ENCODE measurements around the gene CROCC2. TPM values are rescaled to one million over a fixed set of nuclear protein-coding genes. Genes with fewer than 3 reads are reported as not detected.

Gene CROCC2
- total RNA-seq, 1 donor, result not detected

- Histone ChIP-seq H3K27me3 (ENCODE audit: insufficient read depth, low read length) (peaks cover 15% of the 10 kb centered on the region), H3K4me1 (ENCODE audit: insufficient read depth, low read length) (peaks cover 17% of the 10 kb centered on the region), H3K4me3 (ENCODE audit: low read length) (peak overlapping the region; percentile 33), H3K9me3 (ENCODE audit: low read depth, low read length) (peaks cover 7% of the 10 kb centered on the region)
These were observed 93.1 kb downstream of the CROCC2 start for GRCh38 chr2:240998995-240999791.

GRCh38 chr2:240999873-241000541 lies 93.9 kb downstream of the CROCC2 start:
- H3K4me1 ChIP-seq (ENCODE audit: insufficient read depth, low read length), result peaks cover 17% of the 10 kb centered on the region
- peaks cover 8% of the 10 kb centered on the region for H3K9me3 ChIP-seq (ENCODE audit: low read depth, low read length)
- H3K27me3 ChIP-seq (ENCODE audit: insufficient read depth, low read length), result peaks cover 15% of the 10 kb centered on the region
- no peak overlapping the region for H3K4me3 ChIP-seq (ENCODE audit: low read length)

DNA sequence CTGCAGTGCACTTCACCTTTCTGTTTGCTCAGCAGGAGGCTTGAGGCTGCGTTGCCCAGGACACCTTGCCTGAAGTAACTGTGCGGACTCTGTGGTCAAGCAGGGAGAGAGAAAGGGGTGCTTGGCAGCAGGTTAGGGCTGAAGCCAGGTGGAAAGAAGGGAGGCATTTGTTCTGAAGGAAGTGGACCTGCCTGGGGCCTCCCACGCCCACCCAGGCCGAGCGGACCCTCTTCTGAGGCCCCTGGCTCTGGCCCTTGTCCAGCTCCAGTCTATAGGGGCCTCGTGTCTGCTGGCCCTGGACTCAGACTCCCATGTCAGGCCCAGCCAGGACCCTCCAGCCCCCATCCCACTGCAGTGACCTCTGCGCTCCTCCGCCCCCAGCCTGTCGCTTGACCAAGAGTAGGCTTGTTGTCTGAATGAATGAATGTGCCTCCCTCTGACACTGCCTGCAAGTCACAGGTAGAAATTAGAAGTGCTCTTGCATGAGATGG lies 94.7 kb downstream of the CROCC2 start:
- Histone ChIP-seq H3K4me1 (ENCODE audit: insufficient read depth, low read length) (peaks cover 17% of the 10 kb centered on the region), H3K27me3 (ENCODE audit: insufficient read depth, low read length) (peaks cover 15% of the 10 kb centered on the region), H3K4me3 (ENCODE audit: low read length) (no peak overlapping the region), H3K9me3 (ENCODE audit: low read depth, low read length) (peaks cover 12% of the 10 kb centered on the region)

DNA sequence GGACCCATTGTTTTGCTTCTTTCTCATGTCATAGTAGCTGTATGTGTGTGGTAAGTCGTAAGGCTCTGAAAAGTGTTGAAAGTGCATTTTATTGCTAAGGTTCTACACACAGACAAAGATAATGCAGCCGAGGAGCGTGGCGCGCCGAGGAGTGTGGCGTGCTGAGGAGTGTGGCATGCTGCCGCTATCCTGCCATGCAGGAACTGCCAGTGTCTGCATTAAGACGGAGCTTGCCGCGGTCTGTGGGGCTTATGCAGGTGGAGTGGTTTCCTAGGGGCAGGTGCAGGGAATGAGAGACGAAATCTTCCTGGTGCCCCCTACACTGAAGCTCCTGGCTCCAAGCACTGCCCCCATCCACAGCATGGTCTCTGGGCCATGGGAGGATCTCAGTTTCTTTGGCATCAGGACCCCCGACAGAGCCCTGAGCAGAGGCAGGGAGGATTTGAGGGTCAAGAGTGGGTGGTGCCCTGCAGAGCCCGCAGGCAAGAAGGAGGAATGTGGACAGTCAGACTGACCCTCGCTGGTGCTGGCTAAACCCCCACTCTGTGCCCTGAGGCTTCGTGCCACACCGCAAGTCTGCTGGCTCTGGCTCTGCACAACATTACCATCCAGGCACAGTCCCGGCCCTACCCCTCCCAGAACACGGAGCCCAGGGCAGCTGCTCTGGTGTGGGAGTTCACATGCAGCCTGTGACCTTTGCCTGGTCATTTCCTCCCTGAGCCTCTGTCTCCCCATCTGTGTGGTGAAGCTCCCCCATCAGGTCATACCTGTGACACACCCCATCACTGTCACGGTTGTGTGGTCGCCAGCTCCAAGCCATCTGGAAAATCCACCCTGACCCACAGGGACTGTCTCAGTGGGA lies 95.5 kb downstream of the CROCC2 start:
- Histone ChIP-seq H3K4me3 (ENCODE audit: low read length) (no peak overlapping the region), H3K27me3 (ENCODE audit: insufficient read depth, low read length) (peaks cover 15% of the 10 kb centered on the region), H3K9me3 (ENCODE audit: low read depth, low read length) (peaks cover 12% of the 10 kb centered on the region), H3K4me1 (ENCODE audit: insufficient read depth, low read length) (peaks cover 13% of the 10 kb centered on the region)

- Histone ChIP-seq H3K27me3 (ENCODE audit: insufficient read depth, low read length) (peaks cover 14% of the 10 kb centered on the region), H3K9me3 (ENCODE audit: low read depth, low read length) (peaks cover 12% of the 10 kb centered on the region), H3K4me3 (ENCODE audit: low read length) (no peak overlapping the region), H3K4me1 (ENCODE audit: insufficient read depth, low read length) (peaks cover 8% of the 10 kb centered on the region)
These were observed 96.3 kb downstream of the CROCC2 start for GRCh38 chr2:241002275-241003046.

DNA sequence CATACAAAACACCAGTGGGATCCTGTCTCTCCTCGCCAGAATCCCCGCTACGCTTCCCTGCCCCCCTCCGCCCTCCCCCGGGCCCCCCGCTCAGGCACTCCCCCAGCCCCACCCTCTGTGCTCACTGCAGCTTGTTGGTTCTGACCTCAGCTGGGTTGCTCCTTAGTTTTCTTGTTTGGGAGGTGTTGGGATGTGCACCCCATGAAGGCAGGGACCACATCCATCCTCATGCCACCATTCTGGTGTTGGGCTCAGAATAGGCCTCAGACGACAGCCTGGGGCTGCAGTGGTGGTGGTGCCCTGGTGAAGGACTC lies 96.9 kb downstream of the CROCC2 start:
- Histone ChIP-seq H3K27me3 (ENCODE audit: insufficient read depth, low read length) (peaks cover 10% of the 10 kb centered on the region), H3K4me1 (ENCODE audit: insufficient read depth, low read length) (peaks cover 2% of the 10 kb centered on the region), H3K4me3 (ENCODE audit: low read length) (no peak overlapping the region), H3K9me3 (ENCODE audit: low read depth, low read length) (peaks cover 12% of the 10 kb centered on the region)

- Histone ChIP-seq H3K4me3 (ENCODE audit: low read length) (no peak overlapping the region), H3K27me3 (ENCODE audit: insufficient read depth, low read length) (peaks cover 10% of the 10 kb centered on the region), H3K9me3 (ENCODE audit: low read depth, low read length) (peaks cover 12% of the 10 kb centered on the region), H3K4me1 (ENCODE audit: insufficient read depth, low read length) (no peaks in the 10 kb centered on the region)
These were observed 97.2 kb downstream of the CROCC2 start for GRCh38 chr2:241003369-241003768.

DNA sequence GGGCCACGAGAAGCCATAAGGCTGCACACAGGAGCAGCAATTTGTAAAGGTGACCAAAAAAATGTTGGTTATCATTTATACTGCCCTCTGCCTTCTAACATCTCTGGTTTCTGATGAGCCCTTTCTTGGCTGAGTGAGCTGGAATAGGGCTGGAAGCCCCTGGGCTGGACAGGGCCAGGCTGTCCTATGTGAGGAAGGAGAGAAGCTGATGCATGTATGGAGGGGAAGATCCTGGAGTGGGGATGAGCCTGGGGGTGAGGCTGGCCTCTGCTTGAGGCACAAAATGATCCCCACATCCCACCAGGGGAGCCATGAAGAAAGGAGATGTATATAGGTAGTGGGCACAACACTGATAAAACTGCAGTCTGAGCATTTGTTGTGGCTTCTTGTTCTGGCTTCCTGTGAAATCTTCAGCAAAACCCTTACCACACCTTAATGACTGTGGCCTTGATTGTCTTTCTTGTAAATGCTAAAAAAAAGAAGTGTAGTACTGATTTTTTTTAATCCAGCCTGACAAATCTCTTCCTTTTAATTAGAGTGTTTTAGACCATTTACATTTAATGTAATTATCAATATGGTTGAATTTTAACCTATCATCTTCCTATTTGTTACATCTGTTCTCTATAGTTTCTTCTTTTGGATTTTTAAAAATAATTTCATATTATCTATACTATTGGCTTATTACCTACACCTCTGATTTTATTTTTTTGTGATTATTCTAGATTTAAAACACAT lies 97.9 kb downstream of the CROCC2 start:
- H3K27me3 ChIP-seq (ENCODE audit: insufficient read depth, low read length), result peaks cover 10% of the 10 kb centered on the region
- H3K9me3 ChIP-seq (ENCODE audit: low read depth, low read length), result peaks cover 12% of the 10 kb centered on the region
- no peak overlapping the region for H3K4me3 ChIP-seq (ENCODE audit: low read length)
- peaks cover 1% of the 10 kb centered on the region for H3K4me1 ChIP-seq (ENCODE audit: insufficient read depth, low read length)

GRCh38 chr2:241005569-241005968 lies 99.4 kb downstream of the CROCC2 start:
- Histone ChIP-seq H3K27me3 (ENCODE audit: insufficient read depth, low read length) (no peaks in the 10 kb centered on the region), H3K9me3 (ENCODE audit: low read depth, low read length) (peaks cover 12% of the 10 kb centered on the region), H3K4me3 (ENCODE audit: low read length) (no peak overlapping the region), H3K4me1 (ENCODE audit: insufficient read depth, low read length) (peaks cover 16% of the 10 kb centered on the region)

- peaks cover 12% of the 10 kb centered on the region for H3K9me3 ChIP-seq (ENCODE audit: low read depth, low read length)
- peaks cover 18% of the 10 kb centered on the region for H3K4me1 ChIP-seq (ENCODE audit: insufficient read depth, low read length)
- H3K27me3 ChIP-seq (ENCODE audit: insufficient read depth, low read length), result no peaks in the 10 kb centered on the region
- H3K4me3 ChIP-seq (ENCODE audit: low read length), result no peak overlapping the region
These were observed 100.3 kb downstream of the CROCC2 start for GRCh38 chr2:241006412-241006811.

GRCh38 chr2:241007111-241007510 lies 101.0 kb downstream of the CROCC2 start:
- Histone ChIP-seq H3K9me3 (ENCODE audit: low read depth, low read length) (peaks cover 12% of the 10 kb centered on the region), H3K4me3 (ENCODE audit: low read length) (no peak overlapping the region), H3K4me1 (ENCODE audit: insufficient read depth, low read length) (peaks cover 18% of the 10 kb centered on the region), H3K27me3 (ENCODE audit: insufficient read depth, low read length) (no peaks in the 10 kb centered on the region)

DNA sequence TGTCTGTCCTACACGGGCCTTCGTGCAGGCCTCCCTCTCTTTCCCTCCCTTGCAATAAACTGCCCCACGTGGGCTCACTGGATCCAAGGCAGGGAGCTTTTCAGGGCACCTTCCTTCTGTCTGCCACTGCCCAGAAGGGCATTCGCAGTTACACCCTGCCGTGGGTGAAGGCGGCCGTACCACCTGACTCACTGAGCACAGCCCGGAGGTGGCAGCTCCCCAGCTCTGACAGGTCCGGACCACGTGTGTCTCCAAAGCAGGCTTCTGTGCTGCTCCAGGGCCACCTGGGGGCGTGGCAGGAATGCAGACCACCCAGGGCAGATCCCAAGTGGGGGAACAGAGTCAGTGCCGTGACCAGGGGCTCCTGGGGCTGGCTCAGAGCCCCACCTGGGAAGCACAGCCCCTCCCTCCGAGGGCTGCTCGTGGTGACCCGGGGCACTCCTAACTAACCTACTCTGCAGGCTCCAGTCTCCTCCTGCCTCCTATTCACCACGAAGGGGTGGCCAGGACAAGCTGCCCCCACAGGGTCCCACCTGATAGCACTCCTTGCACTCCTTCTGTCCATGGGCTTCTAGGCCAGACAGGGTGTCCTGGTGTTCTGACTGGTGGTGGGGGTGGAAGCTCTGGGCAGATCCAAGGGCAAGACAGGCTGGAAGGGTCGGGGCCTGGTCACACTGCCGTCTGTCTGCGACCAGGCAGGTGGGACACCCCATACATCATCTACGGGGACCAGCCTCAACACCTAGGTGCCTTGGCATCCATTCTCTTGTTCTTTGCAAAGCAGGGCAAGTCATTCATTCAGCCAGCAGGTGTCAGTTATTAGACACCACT lies 102.0 kb downstream of the CROCC2 start:
- Histone ChIP-seq H3K4me3 (ENCODE audit: low read length) (no peak overlapping the region), H3K27me3 (ENCODE audit: insufficient read depth, low read length) (no peaks in the 10 kb centered on the region), H3K4me1 (ENCODE audit: insufficient read depth, low read length) (peaks cover 18% of the 10 kb centered on the region), H3K9me3 (ENCODE audit: low read depth, low read length) (peaks cover 12% of the 10 kb centered on the region)

- Histone ChIP-seq H3K4me1 (ENCODE audit: insufficient read depth, low read length) (peaks cover 18% of the 10 kb centered on the region), H3K9me3 (ENCODE audit: low read depth, low read length) (peaks cover 10% of the 10 kb centered on the region), H3K27me3 (ENCODE audit: insufficient read depth, low read length) (no peaks in the 10 kb centered on the region), H3K4me3 (ENCODE audit: low read length) (no peak overlapping the region)
These were observed 102.6 kb downstream of the CROCC2 start for GRCh38 chr2:241008711-241009121.

Data from mononuclear cell (primary cell).